ENCODE data around the gene MB.

DNA sequence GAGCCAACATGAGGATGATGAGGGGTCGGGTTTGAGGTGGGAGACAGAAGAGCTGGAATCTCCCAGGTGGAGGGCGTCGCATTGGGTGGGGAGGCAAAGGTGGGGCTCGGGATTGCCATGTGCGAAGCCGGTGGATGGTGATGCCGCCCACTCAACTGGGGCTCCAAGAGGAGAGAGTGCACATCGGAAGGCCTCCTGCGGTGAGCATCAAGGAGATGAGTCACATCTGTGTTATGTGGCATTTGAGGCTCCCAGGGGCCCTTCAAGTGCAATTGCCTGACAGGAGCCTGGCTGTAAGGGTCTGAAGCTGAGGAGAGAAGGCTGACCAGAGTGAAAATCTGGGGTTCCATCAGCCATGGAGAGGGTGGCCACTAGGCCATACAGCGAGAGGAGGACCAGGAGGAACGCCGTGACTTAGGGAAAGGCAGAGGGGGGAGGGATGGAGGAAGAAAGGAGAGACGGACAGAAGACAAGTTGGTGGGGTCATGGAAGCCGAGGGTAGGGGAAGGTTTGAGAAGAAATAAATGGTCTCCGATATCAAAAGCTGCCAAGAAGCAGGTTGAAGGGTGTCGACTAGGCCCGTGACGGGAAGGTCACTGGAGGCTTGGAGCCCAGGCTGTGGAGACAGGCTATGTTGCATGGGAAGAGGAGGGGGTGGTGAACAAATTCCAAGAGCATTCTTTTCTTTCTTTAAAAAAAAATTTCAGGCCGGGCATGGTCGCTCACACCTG, 55.2 kb downstream of the MB start:
- TF ChIP-seq, protein P1, sequence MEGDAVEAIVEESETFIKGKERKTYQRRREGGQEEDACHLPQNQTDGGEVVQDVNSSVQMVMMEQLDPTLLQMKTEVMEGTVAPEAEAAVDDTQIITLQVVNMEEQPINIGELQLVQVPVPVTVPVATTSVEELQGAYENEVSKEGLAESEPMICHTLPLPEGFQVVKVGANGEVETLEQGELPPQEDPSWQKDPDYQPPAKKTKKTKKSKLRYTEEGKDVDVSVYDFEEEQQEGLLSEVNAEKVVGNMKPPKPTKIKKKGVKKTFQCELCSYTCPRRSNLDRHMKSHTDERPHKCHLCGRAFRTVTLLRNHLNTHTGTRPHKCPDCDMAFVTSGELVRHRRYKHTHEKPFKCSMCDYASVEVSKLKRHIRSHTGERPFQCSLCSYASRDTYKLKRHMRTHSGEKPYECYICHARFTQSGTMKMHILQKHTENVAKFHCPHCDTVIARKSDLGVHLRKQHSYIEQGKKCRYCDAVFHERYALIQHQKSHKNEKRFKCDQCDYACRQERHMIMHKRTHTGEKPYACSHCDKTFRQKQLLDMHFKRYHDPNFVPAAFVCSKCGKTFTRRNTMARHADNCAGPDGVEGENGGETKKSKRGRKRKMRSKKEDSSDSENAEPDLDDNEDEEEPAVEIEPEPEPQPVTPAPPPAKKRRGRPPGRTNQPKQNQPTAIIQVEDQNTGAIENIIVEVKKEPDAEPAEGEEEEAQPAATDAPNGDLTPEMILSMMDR (conservative IDR thresholded peaks at IDR 0.05; ENCODE audit: low read depth, low read length) = no peak
- no peak for TF ChIP-seq EZH2 (IDR thresholded peaks at IDR 0.05; ENCODE audit: borderline replicate concordance, low read depth, low read length, poor library complexity, severe bottlenecking)
